GM12872 (cell line): ENCODE measurements around the gene CCDC81.

Experiments used
- TF ChIP-seq, protein P1 (sequence below): IDR thresholded peaks from 3 replicates; pipeline ENCODE4 v1.5.1; 2011; ENCODE audit warnings: low read depth, mild to moderate bottlenecking, low read length, moderate library complexity; ENCODE audit not compliant: insufficient read depth

The CCDC81 gene

DNA sequence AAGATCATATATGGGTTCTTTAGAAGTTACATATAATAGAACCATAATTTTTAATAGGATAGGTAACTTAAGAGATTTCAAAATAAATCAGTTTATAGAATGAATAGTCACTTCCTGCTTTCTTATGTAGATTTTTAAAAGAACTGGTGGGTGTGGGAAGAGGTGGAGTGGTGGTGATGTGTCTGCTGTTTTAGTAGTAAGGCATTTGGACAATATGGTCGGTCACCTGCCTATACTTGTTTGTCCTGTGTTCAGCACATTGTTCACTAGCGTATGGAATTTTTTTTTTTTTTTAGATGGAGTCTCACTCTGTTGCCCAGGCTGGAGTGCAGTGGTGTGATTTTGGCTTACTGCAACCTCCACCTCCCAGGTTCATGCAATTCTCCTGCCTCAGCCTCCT is 39.3 kb downstream of the CCDC81 start:
- TF ChIP-seq, protein P1, sequence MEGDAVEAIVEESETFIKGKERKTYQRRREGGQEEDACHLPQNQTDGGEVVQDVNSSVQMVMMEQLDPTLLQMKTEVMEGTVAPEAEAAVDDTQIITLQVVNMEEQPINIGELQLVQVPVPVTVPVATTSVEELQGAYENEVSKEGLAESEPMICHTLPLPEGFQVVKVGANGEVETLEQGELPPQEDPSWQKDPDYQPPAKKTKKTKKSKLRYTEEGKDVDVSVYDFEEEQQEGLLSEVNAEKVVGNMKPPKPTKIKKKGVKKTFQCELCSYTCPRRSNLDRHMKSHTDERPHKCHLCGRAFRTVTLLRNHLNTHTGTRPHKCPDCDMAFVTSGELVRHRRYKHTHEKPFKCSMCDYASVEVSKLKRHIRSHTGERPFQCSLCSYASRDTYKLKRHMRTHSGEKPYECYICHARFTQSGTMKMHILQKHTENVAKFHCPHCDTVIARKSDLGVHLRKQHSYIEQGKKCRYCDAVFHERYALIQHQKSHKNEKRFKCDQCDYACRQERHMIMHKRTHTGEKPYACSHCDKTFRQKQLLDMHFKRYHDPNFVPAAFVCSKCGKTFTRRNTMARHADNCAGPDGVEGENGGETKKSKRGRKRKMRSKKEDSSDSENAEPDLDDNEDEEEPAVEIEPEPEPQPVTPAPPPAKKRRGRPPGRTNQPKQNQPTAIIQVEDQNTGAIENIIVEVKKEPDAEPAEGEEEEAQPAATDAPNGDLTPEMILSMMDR = no peak

DNA sequence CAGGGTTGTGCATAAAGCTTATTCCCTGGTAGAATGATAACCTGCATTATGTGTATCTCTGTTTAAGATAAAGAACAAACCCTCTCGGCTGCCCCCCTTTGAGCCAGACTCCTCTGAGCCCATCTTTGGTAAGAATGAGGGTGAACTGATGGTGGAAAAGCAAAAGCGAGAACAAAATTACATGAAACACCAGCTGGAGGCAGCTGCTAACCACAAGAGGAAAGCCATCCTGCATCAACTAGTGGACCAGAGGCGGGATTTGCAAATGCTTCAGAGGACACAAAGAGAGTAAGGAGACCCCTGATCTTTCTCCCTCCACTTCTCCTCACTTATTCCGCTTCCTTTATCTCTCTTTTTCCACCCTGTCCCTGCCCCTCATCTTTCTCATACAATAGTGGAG is 40.3 kb downstream of the CCDC81 start:
- TF ChIP-seq, protein P1 = no peak

DNA sequence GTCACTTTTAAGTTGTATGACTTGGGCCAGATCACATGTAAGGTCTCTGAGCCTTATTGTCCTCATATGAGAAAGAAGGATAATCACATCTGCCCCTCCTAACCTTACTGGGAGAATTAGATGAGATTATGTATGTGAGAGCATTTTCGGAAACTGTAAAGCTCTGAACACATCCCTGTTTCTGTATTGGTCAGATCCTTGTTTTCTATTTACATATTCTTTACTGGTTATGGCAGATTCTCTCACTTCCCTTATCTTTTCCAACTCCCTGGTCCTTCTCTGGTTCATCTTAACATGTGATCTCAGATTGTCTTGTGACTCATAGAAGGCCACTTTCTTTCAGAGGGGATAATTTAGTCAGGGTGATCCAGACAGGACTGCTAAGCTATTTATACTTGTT is 41.8 kb downstream of the CCDC81 start:
- TF ChIP-seq, protein P1 = no peak

DNA sequence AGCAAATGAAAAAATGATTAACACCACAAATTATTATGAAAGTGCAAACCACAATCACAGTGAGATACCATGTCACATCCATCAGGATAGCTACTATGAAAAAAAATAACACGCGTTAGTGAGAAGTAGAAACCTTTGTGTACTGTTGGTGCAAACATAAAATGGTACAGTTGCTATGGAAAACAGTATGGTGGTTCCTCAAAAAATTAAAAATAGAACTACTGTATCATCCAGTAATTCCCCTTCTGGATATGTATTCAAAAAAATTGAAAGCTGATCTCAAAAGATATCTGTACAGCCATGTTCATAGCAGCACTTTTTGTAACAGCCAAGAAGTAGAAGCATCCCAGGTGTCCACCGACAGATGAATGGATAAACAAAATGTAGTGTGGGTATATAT is 43.4 kb downstream of the CCDC81 start:
- TF ChIP-seq, protein P1 = no peak

DNA sequence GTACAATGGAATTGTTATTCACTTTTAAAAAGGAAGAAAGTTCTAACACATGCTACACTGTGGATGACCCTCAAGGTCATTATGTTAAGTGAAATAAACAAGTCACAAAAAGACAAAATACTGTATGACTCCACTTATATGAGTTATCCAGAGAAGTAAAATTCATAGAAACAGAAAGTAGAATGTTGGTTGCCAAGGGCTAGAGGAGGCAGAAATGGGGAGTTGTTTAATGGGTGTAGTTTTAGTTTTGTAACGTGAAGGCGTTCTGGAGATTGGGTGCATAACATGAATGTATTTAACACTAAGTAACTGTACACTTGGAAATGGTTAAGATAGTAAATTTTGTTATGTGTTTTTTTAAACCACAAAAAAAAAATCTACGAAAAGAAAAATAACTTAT is 43.8 kb downstream of the CCDC81 start:
- TF ChIP-seq, protein P1 = no peak

DNA sequence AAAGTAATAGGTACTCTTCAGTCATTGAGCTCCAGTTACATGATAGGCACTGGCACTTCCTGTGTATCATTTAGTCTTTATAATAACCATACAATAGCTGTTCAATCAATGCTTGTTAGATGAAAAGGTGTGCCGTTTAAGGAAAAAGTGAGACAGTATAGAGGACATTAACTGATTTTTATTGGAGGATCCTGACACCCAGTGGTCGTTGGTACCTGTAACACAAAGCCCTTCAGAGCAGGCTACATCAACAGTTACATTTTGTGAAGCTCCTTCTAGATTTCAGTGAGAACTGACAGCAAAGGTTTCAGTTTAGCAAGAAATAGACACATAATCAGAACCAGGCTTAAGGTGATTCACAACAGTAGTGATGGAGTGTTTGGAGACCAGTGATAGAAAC is 44.2 kb downstream of the CCDC81 start:
- TF ChIP-seq, protein P1 = peak; percentile 25; the same call in 1 of the 3 replicates

DNA sequence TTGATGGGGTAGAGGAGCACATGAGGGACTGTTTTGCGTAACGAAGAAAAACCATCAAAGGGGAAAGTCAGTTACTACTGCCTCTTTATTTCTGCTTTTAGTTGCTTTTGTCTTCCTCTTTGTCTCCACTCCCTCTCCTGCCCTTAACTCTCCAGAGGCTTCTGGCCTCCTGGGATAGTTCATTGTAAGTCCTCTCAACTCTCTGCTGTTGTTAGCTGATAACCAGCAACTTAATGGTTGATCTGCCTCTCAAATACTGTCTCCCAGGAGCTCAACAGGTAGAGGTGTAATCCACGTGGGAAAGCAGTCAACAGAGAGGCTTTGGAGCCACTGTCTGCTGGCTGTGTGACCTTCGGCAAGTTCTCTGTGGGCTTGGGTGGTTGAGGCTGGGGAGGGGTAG is 47.3 kb downstream of the CCDC81 start:
- TF ChIP-seq, protein P1 = no peak

DNA sequence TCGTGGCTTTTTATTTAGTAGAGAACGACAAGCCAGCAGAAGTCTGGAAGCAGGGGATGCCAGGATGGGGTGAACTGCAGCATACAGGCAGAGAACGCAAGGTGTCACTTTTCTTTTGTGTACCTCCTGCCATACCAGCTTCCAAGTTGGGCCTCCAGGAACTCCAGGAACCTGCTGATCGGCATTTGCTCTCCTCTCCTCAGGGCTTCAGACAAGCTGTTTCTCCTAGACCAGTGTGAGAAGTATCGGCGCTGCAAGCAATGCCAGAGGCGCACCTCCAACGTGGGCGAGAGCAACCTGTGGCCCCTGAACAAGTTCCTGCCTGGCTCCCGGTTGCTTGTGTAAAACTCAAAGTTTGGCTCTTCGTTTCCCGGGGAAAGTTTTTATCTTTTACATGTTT is 47.7 kb downstream of the CCDC81 start:
- TF ChIP-seq, protein P1 = no peak
